GM12878 (cell line): ENCODE results near the gene COL4A1. TPM values are rescaled to one million over a fixed set of nuclear protein-coding genes. Genes with fewer than 3 reads are reported as not detected.

ENCODE experiments used
- ATAC-seq: fragments of 200-7000 bp; cut with Tn5 transposase; 3 replicates; pipeline ENCODE4 v1.9.1; 2020; ENCODE audit warnings: mild to moderate bottlenecking, moderate library complexity
- BruUV-seq: library from RNA; stranded (reverse); fragments of 400-500 nt; replicated peaks from 2 replicates; lab custom pipeline; 2021; lab: Mats Ljungman, UMichigan
- CTCF ChIA-PET: fragments of 300-600 bp; sonication (Branson Sonifier 250); formaldehyde crosslinking; extraction: SDS; loops from one replicate; lab custom pipeline; 2021; ENCODE audit warnings: inconsistent platforms; lab: Yijun Ruan, JAX
- POLR2A ChIA-PET: fragments of 350-600 bp; formaldehyde crosslinking; extraction: SDS; loops from one replicate; lab custom pipeline; 2021; ENCODE audit warnings: inconsistent platforms; lab: Charles Lee
- RAD21 ChIA-PET: fragments of 300-600 bp; sonication (Branson Sonifier 250); formaldehyde crosslinking; loops from one replicate; lab custom pipeline; 2023; ENCODE audit warnings: antibody characterized with exemption; ENCODE audit not compliant: unreplicated experiment; lab: Charles Lee
- SMC1A ChIA-PET: fragments of 300-600 bp; sonication (Branson Sonifier 250); formaldehyde crosslinking; loops from one replicate; lab custom pipeline; 2023; ENCODE audit not compliant: unreplicated experiment, uncharacterized antibody; lab: Charles Lee
- DNase-seq: peaks from one replicate; pipeline ENCODE4 v3.0.0-alpha.2; 2011; ENCODE audit warnings: low read depth, low spot score
- FAIRE-seq: peaks from 3 replicates; lab custom pipeline; 2011; peaks lifted over from hg19 to GRCh38; lab: Jason Lieb, UNC
- H2AFZ ChIP-seq: 2 replicates; pipeline ENCODE4 v1.6.0; 2011; ENCODE audit warnings: low read depth, low read length, control low read depth; ENCODE audit not compliant: control insufficient read depth
- H3K27ac ChIP-seq: 2 replicates; pipeline ENCODE4 v1.5.1; 2011; ENCODE audit warnings: control low read depth; ENCODE audit not compliant: control insufficient read depth, insufficient read depth
- H3K27me3 ChIP-seq, 2 experiments: replicated peaks in 1 of 2; 2 replicates each; pipeline versions ENCODE4 v1.6.0 to v1.6.1; 2011; ENCODE audit warnings: low read length in 1 of 2; ENCODE audit not compliant: control insufficient read depth in 2 of 2, insufficient read depth in 2 of 2
- H3K36me3 ChIP-seq, 2 experiments: 2 replicates each; pipeline ENCODE4 v1.5.1; 2011; ENCODE audit warnings: low read length in 1 of 2; ENCODE audit not compliant: control insufficient read depth in 2 of 2, insufficient read depth in 2 of 2
- H3K4me1 ChIP-seq: 2 replicates; pipeline ENCODE4 v1.6.1; 2011; ENCODE audit warnings: mild to moderate bottlenecking, low read length, moderate library complexity, mixed read lengths; ENCODE audit not compliant: control insufficient read depth, insufficient read depth
- H3K4me2 ChIP-seq: 2 replicates; pipeline ENCODE4 v1.6.0; 2011; ENCODE audit warnings: control low read depth; ENCODE audit not compliant: control insufficient read depth, insufficient read depth
- H3K4me3 ChIP-seq: fragments of 200-600 bp; sonication (generic); 2 replicates; pipeline ENCODE4 v1.5.1; 2016
- H3K79me2 ChIP-seq: 2 replicates; pipeline ENCODE4 v1.6.0; 2011; ENCODE audit warnings: low read length; ENCODE audit not compliant: control insufficient read depth, insufficient read depth
- H3K9ac ChIP-seq: 2 replicates; pipeline ENCODE4 v1.8.0; 2011; ENCODE audit warnings: low read length, control low read depth, mixed read lengths; ENCODE audit not compliant: control insufficient read depth, insufficient read depth
- H3K9me3 ChIP-seq: replicated peaks from 3 replicates; pipeline ENCODE4 v1.5.1; 2011; ENCODE audit warnings: mild to moderate bottlenecking, low read length; ENCODE audit not compliant: control insufficient read depth, insufficient read depth
- H4K20me1 ChIP-seq: 2 replicates; pipeline ENCODE4 v1.6.0; 2011; ENCODE audit not compliant: control insufficient read depth, insufficient read depth
- CBX3 ChIP-seq: fragments of 200-600 bp; sonication (generic); IDR thresholded peaks from 2 replicates; pipeline ENCODE4 v1.6.1; 2016; ENCODE audit warnings: low read depth, borderline replicate concordance
- FOXM1 ChIP-seq: IDR thresholded peaks from 2 replicates; pipeline ENCODE4 v1.6.1; 2012; ENCODE audit warnings: low read depth, mild to moderate bottlenecking, inconsistent platforms, low read length, moderate library complexity
- IKZF1 ChIP-seq: fragments of 450-650 bp; conservative IDR thresholded peaks from 2 replicates; pipeline ENCODE4 v1.6.1; 2017; ENCODE audit warnings: antibody characterized with exemption, mild to moderate bottlenecking
- SRF ChIP-seq, 2 experiments: IDR thresholded peaks; 2 replicates each; pipeline ENCODE4 v1.6.1; 2011; ENCODE audit warnings: low read depth in 2 of 2, low read length in 2 of 2, mild to moderate bottlenecking in 1 of 2, moderate library complexity in 1 of 2
- ZNF217 ChIP-seq: fragments of 450-650 bp; IDR thresholded peaks from 2 replicates; pipeline ENCODE4 v1.6.1; 2017; ENCODE audit warnings: antibody characterized with exemption, mild to moderate bottlenecking
- WGBS: methylation state at CpG from one replicate; pipeline ENCODE4 v1.1.6; 2016; ENCODE audit warnings: low lambda C conversion rate; ENCODE audit not compliant: insufficient replicate concordance, insufficient coverage; ENCODE audit errors: missing lambda C conversion rate; 5-methylcytosine and 5-hydroxymethylcytosine counted together
- in situ Hi-C: fragments of 300-500 bp; cut with MboI; formaldehyde crosslinking; loops from 9 replicates; pipeline ENCODE4 v1.14.3; 2018; ENCODE audit warnings: mixed read lengths
- intact Hi-C: fragments of 100-400 bp; cut with micrococcal nuclease; formaldehyde crosslinking; loops from one replicate; pipeline ENCODE4 v1.14.2; 2022; ENCODE audit not compliant: unreplicated experiment
- polyA plus RNA-seq, 11 experiments: library from polyadenylated mRNA; depleted of rRNA in 4 of 11; unstranded in 6 of 11; stranded (reverse) in 5 of 11; fragments of >200 nt; fragmentation: Nextera tagmentation in 4 of 11; fragmentation: Illumina TruSeq in 1 of 11; extraction: Ambion mirVana in 4 of 11; extraction: Trizol in 1 of 11; gene quantifications; 1 replicate in 1 of 11; 2 replicates in 10 of 11; pipeline versions ENCODE4 v1.2.1 to v1.2.3, GENCODE V29; 2011 to 2016; ENCODE audit warnings: inconsistent platforms in 2 of 11, missing spikeins in 2 of 11, low read depth in 1 of 11
- total RNA-seq, 4 experiments: library from RNA; depleted of rRNA in 3 of 4; stranded (reverse); fragments of >200 nt in 3 of 4; fragmentation: Illumina TruSeq in 1 of 4; extraction: Trizol in 1 of 4; gene quantifications; 2 replicates each; pipeline versions ENCODE4 v1.2.1 to v1.2.3, GENCODE V29; 2013 to 2021
- TF ChIP-seq, protein P1 (sequence below): IDR thresholded peaks from 2 replicates; pipeline ENCODE4 v1.6.1; 2012; ENCODE audit warnings: improper control_type of control experiment, low read depth, low read length; ENCODE audit not compliant: insufficient replicate concordance

COL4A1 gene
- total and polyA plus RNA-seq, 10 of the 15 experiments (the other 5 are each of a cell fraction or from before 2014, with no cell fraction given): 0.07 to 0.31 (median 0.13) TPM; not detected in 6

GRCh38 chr13:110225609-110226574 lies 81.1 kb downstream of the COL4A1 start:
- ChIA-PET RAD21 (interaction anchor here (1.9 to 3.3 kb wide), 2 partner anchors 218 to 230 kb away, joined by 4 to 15 read pairs; no protein-coding TSS in a partner anchor), CTCF (interaction anchor here (1.2 to 2.2 kb wide), 4 partner anchors 22 to 218 kb away, joined by 3 to 20 read pairs (median 3); no protein-coding TSS in a partner anchor), POLR2A (no interaction called here), SMC1A (interaction anchor here (1.2 to 2.6 kb wide), 3 partner anchors 146 to 218 kb away, joined by 3 to 13 read pairs (median 6); no protein-coding TSS in a partner anchor)
- no peak for FAIRE-seq
- 50% methylated on average over 12 of the region's 12 CpGs for WGBS
- H3K9me3 ChIP-seq: no peaks in the 10 kb centered on the region
- H3K4me1 ChIP-seq: no peaks in the 10 kb centered on the region
- no peak overlapping the region for H3K27ac ChIP-seq
- in situ Hi-C loops (loop anchor here (10.0 kb wide), 1 partner anchor 589 kb away; no protein-coding TSS in a partner anchor), intact Hi-C loops (no loop called here)
- no peak overlapping the region for H2AFZ ChIP-seq
- no peaks in the 10 kb centered on the region; a peak in 1 of 4 replicates for H3K27me3 ChIP-seq
- ATAC-seq: no peak
- no peaks in the 10 kb centered on the region for H3K36me3 ChIP-seq
- H4K20me1 ChIP-seq: no peaks in the 10 kb centered on the region
- DNase-seq: no peak
- no peak overlapping the region for H3K9ac ChIP-seq
- TF ChIP-seq CBX3 (no peak), IKZF1 (no peak), ZNF217 (no peak), FOXM1 (no peak), SRF (IDR thresholded peaks at IDR 0.05; ENCODE audit: low read depth in 2 of 2, low read length in 2 of 2) (no peak)
- TF ChIP-seq, protein P1, sequence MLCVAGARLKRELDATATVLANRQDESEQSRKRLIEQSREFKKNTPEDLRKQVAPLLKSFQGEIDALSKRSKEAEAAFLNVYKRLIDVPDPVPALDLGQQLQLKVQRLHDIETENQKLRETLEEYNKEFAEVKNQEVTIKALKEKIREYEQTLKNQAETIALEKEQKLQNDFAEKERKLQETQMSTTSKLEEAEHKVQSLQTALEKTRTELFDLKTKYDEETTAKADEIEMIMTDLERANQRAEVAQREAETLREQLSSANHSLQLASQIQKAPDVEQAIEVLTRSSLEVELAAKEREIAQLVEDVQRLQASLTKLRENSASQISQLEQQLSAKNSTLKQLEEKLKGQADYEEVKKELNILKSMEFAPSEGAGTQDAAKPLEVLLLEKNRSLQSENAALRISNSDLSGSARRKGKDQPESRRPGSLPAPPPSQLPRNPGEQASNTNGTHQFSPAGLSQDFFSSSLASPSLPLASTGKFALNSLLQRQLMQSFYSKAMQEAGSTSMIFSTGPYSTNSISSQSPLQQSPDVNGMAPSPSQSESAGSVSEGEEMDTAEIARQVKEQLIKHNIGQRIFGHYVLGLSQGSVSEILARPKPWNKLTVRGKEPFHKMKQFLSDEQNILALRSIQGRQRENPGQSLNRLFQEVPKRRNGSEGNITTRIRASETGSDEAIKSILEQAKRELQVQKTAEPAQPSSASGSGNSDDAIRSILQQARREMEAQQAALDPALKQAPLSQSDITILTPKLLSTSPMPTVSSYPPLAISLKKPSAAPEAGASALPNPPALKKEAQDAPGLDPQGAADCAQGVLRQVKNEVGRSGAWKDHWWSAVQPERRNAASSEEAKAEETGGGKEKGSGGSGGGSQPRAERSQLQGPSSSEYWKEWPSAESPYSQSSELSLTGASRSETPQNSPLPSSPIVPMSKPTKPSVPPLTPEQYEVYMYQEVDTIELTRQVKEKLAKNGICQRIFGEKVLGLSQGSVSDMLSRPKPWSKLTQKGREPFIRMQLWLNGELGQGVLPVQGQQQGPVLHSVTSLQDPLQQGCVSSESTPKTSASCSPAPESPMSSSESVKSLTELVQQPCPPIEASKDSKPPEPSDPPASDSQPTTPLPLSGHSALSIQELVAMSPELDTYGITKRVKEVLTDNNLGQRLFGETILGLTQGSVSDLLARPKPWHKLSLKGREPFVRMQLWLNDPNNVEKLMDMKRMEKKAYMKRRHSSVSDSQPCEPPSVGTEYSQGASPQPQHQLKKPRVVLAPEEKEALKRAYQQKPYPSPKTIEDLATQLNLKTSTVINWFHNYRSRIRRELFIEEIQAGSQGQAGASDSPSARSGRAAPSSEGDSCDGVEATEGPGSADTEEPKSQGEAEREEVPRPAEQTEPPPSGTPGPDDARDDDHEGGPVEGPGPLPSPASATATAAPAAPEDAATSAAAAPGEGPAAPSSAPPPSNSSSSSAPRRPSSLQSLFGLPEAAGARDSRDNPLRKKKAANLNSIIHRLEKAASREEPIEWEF: no peak
- no peak overlapping the region for H3K4me2 ChIP-seq
- no TSS peak for BruUV-seq
- H3K4me3 ChIP-seq: no peak overlapping the region
- H3K79me2 ChIP-seq: no peaks in the 10 kb centered on the region
